Measurements from ENCODE around the gene ZNF277.

DNA sequence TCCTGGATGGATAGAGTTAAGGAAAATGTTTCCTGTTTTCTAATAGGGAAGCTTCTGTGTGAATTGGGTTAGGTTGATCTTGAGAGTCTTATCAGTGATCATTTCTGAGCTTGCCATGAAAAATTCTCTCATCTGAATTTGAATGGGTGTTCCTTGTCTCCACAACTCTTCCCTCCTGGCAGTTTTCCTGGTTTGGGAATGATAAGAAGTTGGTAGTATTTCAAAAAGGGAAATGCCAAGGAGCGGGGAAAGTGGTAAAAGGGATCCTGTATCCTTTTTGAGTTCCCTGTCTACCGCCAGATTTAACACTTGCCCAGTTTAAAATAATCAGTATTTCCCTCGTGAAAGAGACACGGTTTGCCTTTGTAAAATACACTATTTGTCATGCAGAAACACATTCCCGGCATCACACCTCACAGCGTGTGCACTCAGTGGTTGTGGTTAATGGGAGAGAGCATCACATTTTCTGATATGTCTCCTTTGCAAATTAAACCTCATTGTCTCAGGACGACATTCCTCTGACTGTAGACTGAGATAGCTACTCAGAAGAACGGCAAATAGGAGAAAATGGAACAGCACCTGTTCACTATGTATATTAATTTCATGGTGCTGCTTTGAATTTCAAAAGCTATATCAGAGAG, 130.6 kb downstream of the ZNF277 start:
- no peak for TF ChIP-seq EP300 (IDR thresholded peaks at IDR 0.05)
- TF ChIP-seq, protein P1, sequence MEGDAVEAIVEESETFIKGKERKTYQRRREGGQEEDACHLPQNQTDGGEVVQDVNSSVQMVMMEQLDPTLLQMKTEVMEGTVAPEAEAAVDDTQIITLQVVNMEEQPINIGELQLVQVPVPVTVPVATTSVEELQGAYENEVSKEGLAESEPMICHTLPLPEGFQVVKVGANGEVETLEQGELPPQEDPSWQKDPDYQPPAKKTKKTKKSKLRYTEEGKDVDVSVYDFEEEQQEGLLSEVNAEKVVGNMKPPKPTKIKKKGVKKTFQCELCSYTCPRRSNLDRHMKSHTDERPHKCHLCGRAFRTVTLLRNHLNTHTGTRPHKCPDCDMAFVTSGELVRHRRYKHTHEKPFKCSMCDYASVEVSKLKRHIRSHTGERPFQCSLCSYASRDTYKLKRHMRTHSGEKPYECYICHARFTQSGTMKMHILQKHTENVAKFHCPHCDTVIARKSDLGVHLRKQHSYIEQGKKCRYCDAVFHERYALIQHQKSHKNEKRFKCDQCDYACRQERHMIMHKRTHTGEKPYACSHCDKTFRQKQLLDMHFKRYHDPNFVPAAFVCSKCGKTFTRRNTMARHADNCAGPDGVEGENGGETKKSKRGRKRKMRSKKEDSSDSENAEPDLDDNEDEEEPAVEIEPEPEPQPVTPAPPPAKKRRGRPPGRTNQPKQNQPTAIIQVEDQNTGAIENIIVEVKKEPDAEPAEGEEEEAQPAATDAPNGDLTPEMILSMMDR (IDR thresholded peaks at IDR 0.05), result no peak
- TF ChIP-seq POLR2A (IDR thresholded peaks at IDR 0.05), result no peak
- no peak for TF ChIP-seq POLR2AphosphoS5 (IDR thresholded peaks at IDR 0.05)
